Hepatocyte (in vitro differentiated cells): ENCODE results near the gene RUFY3. TPM values are rescaled to one million over a fixed set of nuclear protein-coding genes. Genes with fewer than 3 reads are reported as not detected.

ENCODE experiments used
- DNase-seq: peaks from one replicate; pipeline ENCODE4 v3.0.0-alpha.2; 2016; ENCODE audit warnings: low spot score
- H2AFZ ChIP-seq: fragments of 200-600 bp; sonication (generic); 2 replicates; pipeline ENCODE4 v1.6.0; 2016; ENCODE audit warnings: antibody characterized with exemption, mild to moderate bottlenecking
- H3K27ac ChIP-seq: fragments of 200-600 bp; sonication (generic); 2 replicates; pipeline ENCODE4 v1.5.1; 2016; ENCODE audit warnings: mild to moderate bottlenecking
- H3K27me3 ChIP-seq: fragments of 200-600 bp; sonication (generic); 2 replicates; pipeline ENCODE4 v1.6.1; 2016
- H3K36me3 ChIP-seq: fragments of 200-600 bp; sonication (generic); replicated peaks from 2 replicates; pipeline ENCODE4 v1.5.1; 2016; ENCODE audit warnings: low read depth; ENCODE audit not compliant: insufficient read depth
- H3K4me1 ChIP-seq: fragments of 200-600 bp; sonication (generic); 2 replicates; pipeline ENCODE4 v1.5.1; 2016; ENCODE audit warnings: mild to moderate bottlenecking, moderate library complexity; ENCODE audit not compliant: insufficient read depth
- H3K4me2 ChIP-seq: fragments of 200-600 bp; sonication (generic); 2 replicates; pipeline ENCODE4 v1.6.0; 2016
- H3K4me3 ChIP-seq: fragments of 200-600 bp; sonication (generic); 2 replicates; pipeline ENCODE4 v1.5.1; 2016; ENCODE audit warnings: mild to moderate bottlenecking
- H3K79me2 ChIP-seq: fragments of 200-600 bp; sonication (generic); 2 replicates; pipeline ENCODE4 v1.6.0; 2017; ENCODE audit warnings: mild to moderate bottlenecking
- H3K9me2 ChIP-seq: fragments of 200-600 bp; sonication (generic); replicated peaks from 2 replicates; pipeline ENCODE4 v1.6.0; 2017; ENCODE audit warnings: mild to moderate bottlenecking; ENCODE audit not compliant: insufficient read depth
- H3K9me3 ChIP-seq: fragments of 200-600 bp; sonication (generic); 2 replicates; pipeline ENCODE4 v1.5.1; 2016; ENCODE audit warnings: low read depth, mild to moderate bottlenecking
- H4K20me1 ChIP-seq: fragments of 200-600 bp; sonication (generic); 2 replicates; pipeline ENCODE4 v1.6.0; 2016; ENCODE audit warnings: mild to moderate bottlenecking; ENCODE audit not compliant: insufficient read depth, poor library complexity, severe bottlenecking
- CTCF ChIP-seq: fragments of 200-600 bp; sonication (generic); IDR thresholded peaks from 2 replicates; pipeline ENCODE4 v1.5.1; 2016; ENCODE audit warnings: antibody characterized with exemption, mild to moderate bottlenecking; ENCODE audit not compliant: poor library complexity
- EZH2 ChIP-seq: fragments of 200-600 bp; sonication (generic); IDR thresholded peaks from 2 replicates; pipeline ENCODE4 v1.6.1; 2016; ENCODE audit warnings: antibody characterized with exemption, mild to moderate bottlenecking, borderline replicate concordance
- EZH2phosphoT487 ChIP-seq: fragments of 200-600 bp; sonication (generic); IDR thresholded peaks from one replicate; pipeline ENCODE4 v1.6.1; 2018; ENCODE audit warnings: antibody characterized with exemption, mild to moderate bottlenecking, low read depth, moderate library complexity; ENCODE audit not compliant: unreplicated experiment, severe bottlenecking
- WGBS: methylation state at CpG from one replicate; pipeline ENCODE4 v1.1.6; 2016; ENCODE audit warnings: low lambda C conversion rate; ENCODE audit errors: missing lambda C conversion rate; 5-methylcytosine and 5-hydroxymethylcytosine counted together
- polyA plus RNA-seq: library from polyadenylated mRNA; unstranded; fragments of >200 nt; fragmentation: Nextera tagmentation; extraction: Ambion mirVana; gene quantifications from 2 replicates; pipeline ENCODE4 v1.2.1, GENCODE V29; 2016
- total RNA-seq: library from RNA; depleted of rRNA; stranded (reverse); fragments of >200 nt; gene quantifications from 2 replicates; pipeline ENCODE4 v1.2.3, GENCODE V29; 2014

Gene RUFY3
- total and polyA plus RNA-seq, 2 experiments from 2014 or later: 22.2 to 40.1 TPM

GRCh38 chr4:70841211-70841610 lies 119.4 kb downstream of the RUFY3 start:
- Histone ChIP-seq H3K9me3 (no peaks in the 10 kb centered on the region), H3K9me2 (no peaks in the 10 kb centered on the region), H2AFZ (peak overlapping the region; percentile 64), H3K27ac (peak overlapping the region; percentile 35), H3K36me3 (no peaks in the 10 kb centered on the region), H3K27me3 (no peaks in the 10 kb centered on the region), H3K4me3 (no peak overlapping the region), H3K79me2 (peaks cover 27% of the 10 kb centered on the region), H3K4me1 (peaks cover 7% of the 10 kb centered on the region), H3K4me2 (no peak overlapping the region), H4K20me1 (peaks cover 26% of the 10 kb centered on the region)
- TF ChIP-seq EZH2 (no peak), CTCF (no peak), EZH2phosphoT487 (no peak)
- DNase-seq: no peak

GRCh38 chr4:70841951-70842350 lies 120.2 kb downstream of the RUFY3 start:
- no peaks in the 10 kb centered on the region for H3K36me3 ChIP-seq
- no peak for DNase-seq
- no peaks in the 10 kb centered on the region for H3K9me2 ChIP-seq
- H3K27ac ChIP-seq: peak overlapping the region; percentile 35
- H3K27me3 ChIP-seq: no peaks in the 10 kb centered on the region
- H3K4me3 ChIP-seq: no peak overlapping the region
- H3K4me2 ChIP-seq: no peak overlapping the region
- H2AFZ ChIP-seq: no peak overlapping the region
- WGBS: 64% methylated on average over 1 of the region's 1 CpG
- peaks cover 4% of the 10 kb centered on the region for H3K4me1 ChIP-seq
- no peaks in the 10 kb centered on the region for H3K9me3 ChIP-seq
- peaks cover 18% of the 10 kb centered on the region for H4K20me1 ChIP-seq
- TF ChIP-seq EZH2: no peak
- no peak for TF ChIP-seq CTCF
- TF ChIP-seq EZH2phosphoT487: no peak
- peaks cover 20% of the 10 kb centered on the region for H3K79me2 ChIP-seq

GRCh38 chr4:70842761-70843435 lies 121.1 kb downstream of the RUFY3 start:
- no peaks in the 10 kb centered on the region for H3K4me1 ChIP-seq
- no peak for TF ChIP-seq EZH2phosphoT487
- no peak for TF ChIP-seq EZH2
- TF ChIP-seq CTCF: no peak
- H3K27me3 ChIP-seq: no peaks in the 10 kb centered on the region
- WGBS: 90% methylated on average over 6 of the region's 6 CpGs
- no peak overlapping the region for H3K4me3 ChIP-seq
- H3K27ac ChIP-seq: no peak overlapping the region
- no peaks in the 10 kb centered on the region for H3K9me3 ChIP-seq
- no peaks in the 10 kb centered on the region for H3K9me2 ChIP-seq
- peaks cover 11% of the 10 kb centered on the region for H3K79me2 ChIP-seq
- H3K36me3 ChIP-seq: no peaks in the 10 kb centered on the region
- no peak for DNase-seq
- H3K4me2 ChIP-seq: no peak overlapping the region
- peaks cover 9% of the 10 kb centered on the region for H4K20me1 ChIP-seq
- no peak overlapping the region for H2AFZ ChIP-seq

- no peak overlapping the region for H3K27ac ChIP-seq
- H4K20me1 ChIP-seq: no peaks in the 10 kb centered on the region
- H3K79me2 ChIP-seq: no peaks in the 10 kb centered on the region
- no peaks in the 10 kb centered on the region for H3K9me3 ChIP-seq
- H3K4me3 ChIP-seq: no peak overlapping the region
- H3K4me2 ChIP-seq: no peak overlapping the region
- no peak overlapping the region for H2AFZ ChIP-seq
- H3K4me1 ChIP-seq: no peaks in the 10 kb centered on the region
- no peak for TF ChIP-seq CTCF
- WGBS: 91% methylated on average over 9 of the region's 9 CpGs
- no peaks in the 10 kb centered on the region for H3K9me2 ChIP-seq
- H3K27me3 ChIP-seq: no peaks in the 10 kb centered on the region
- DNase-seq: no peak
- H3K36me3 ChIP-seq: no peaks in the 10 kb centered on the region
Observed at GRCh38 chr4:70844180-70844579, 122.4 kb downstream of the RUFY3 start.
